Memory B cell (primary cell): ENCODE measurements around the gene MLST8.

ENCODE experiments used
- ATAC-seq: fragments of 150-1000 bp; cut with Tn5 transposase; 2 replicates; pipeline ENCODE4 v1.10.0; 2021; ENCODE audit warnings: low read depth, mild to moderate bottlenecking, moderate library complexity
- DNase-seq, 2 donors: peaks; one replicate each; pipeline ENCODE4 v3.0.0; 2022; ENCODE audit warnings: low spot score in 2 of 2
- H3K27ac Mint-ChIP-seq: one replicate; pipeline ENCODE4 v1.8.0; 2022; ENCODE audit warnings: mild to moderate bottlenecking, moderate library complexity, mixed read lengths
- H3K27me3 Mint-ChIP-seq: one replicate; pipeline ENCODE4 v1.8.0; 2022; ENCODE audit warnings: mixed read lengths
- H3K36me3 Mint-ChIP-seq: one replicate; pipeline ENCODE4 v1.8.0; 2022; ENCODE audit warnings: mild to moderate bottlenecking, mixed read lengths
- H3K4me1 Mint-ChIP-seq: one replicate; pipeline ENCODE4 v1.8.0; 2022; ENCODE audit warnings: mixed read lengths
- H3K4me3 Mint-ChIP-seq: one replicate; pipeline ENCODE4 v1.8.0; 2022; ENCODE audit warnings: mild to moderate bottlenecking, moderate library complexity, mixed read lengths
- H3K9me3 Mint-ChIP-seq: one replicate; pipeline ENCODE4 v1.8.0; 2022; ENCODE audit warnings: mixed read lengths

Gene MLST8

GRCh38 chr16:2166263-2167067 is 38.8 kb upstream of the MLST8 start:
- Mint-ChIP-seq H3K4me3 (no peak overlapping the region), H3K27me3 (no peaks in the 10 kb centered on the region), H3K36me3 (peaks cover 8% of the 10 kb centered on the region), H3K4me1 (peaks cover 6% of the 10 kb centered on the region), H3K27ac (no peak overlapping the region), H3K9me3 (no peaks in the 10 kb centered on the region)
- no peak for DNase-seq
- ATAC-seq, result no peak

GRCh38 chr16:2167068-2167638 is 38.1 kb upstream of the MLST8 start:
- H3K36me3 Mint-ChIP-seq, result peaks cover 8% of the 10 kb centered on the region
- no peak overlapping the region for H3K27ac Mint-ChIP-seq
- H3K27me3 Mint-ChIP-seq, result no peaks in the 10 kb centered on the region
- H3K9me3 Mint-ChIP-seq, result no peaks in the 10 kb centered on the region
- ATAC-seq (no peak), DNase-seq (no peak)
- no peak overlapping the region for H3K4me3 Mint-ChIP-seq
- peaks cover 2% of the 10 kb centered on the region for H3K4me1 Mint-ChIP-seq

GRCh38 chr16:2170080-2170479 is 35.2 kb upstream of the MLST8 start:
- DNase-seq, result no peak
- Mint-ChIP-seq H3K9me3 (no peaks in the 10 kb centered on the region), H3K36me3 (peaks cover 18% of the 10 kb centered on the region), H3K27me3 (no peaks in the 10 kb centered on the region), H3K4me1 (no peaks in the 10 kb centered on the region), H3K4me3 (no peak overlapping the region), H3K27ac (no peak overlapping the region)
- ATAC-seq, result no peak

- ATAC-seq, result no peak
- Mint-ChIP-seq H3K4me1 (no peaks in the 10 kb centered on the region), H3K27ac (no peak overlapping the region), H3K36me3 (peaks cover 18% of the 10 kb centered on the region), H3K4me3 (no peak overlapping the region), H3K9me3 (no peaks in the 10 kb centered on the region), H3K27me3 (no peaks in the 10 kb centered on the region)
- DNase-seq, result no peak
Observed at GRCh38 chr16:2170587-2171435, 34.4 kb upstream of the MLST8 start.

- H3K4me3 Mint-ChIP-seq, result no peak overlapping the region
- H3K27ac Mint-ChIP-seq, result no peak overlapping the region
- H3K36me3 Mint-ChIP-seq, result peaks cover 14% of the 10 kb centered on the region
- H3K4me1 Mint-ChIP-seq, result no peaks in the 10 kb centered on the region
- H3K27me3 Mint-ChIP-seq, result no peaks in the 10 kb centered on the region
- DNase-seq (no peak), ATAC-seq (no peak)
- H3K9me3 Mint-ChIP-seq, result no peaks in the 10 kb centered on the region
Observed at GRCh38 chr16:2171601-2172178, 33.6 kb upstream of the MLST8 start.

- H3K36me3 Mint-ChIP-seq, result peaks cover 14% of the 10 kb centered on the region
- no peak for ATAC-seq
- DNase-seq, result no peak
- no peak overlapping the region for H3K4me3 Mint-ChIP-seq
- H3K9me3 Mint-ChIP-seq, result no peaks in the 10 kb centered on the region
- H3K27me3 Mint-ChIP-seq, result no peaks in the 10 kb centered on the region
- H3K4me1 Mint-ChIP-seq, result no peaks in the 10 kb centered on the region
- H3K27ac Mint-ChIP-seq, result no peak overlapping the region
Observed at GRCh38 chr16:2172688-2173335, 32.4 kb upstream of the MLST8 start.

GRCh38 chr16:2173366-2173765 is 31.9 kb upstream of the MLST8 start:
- H3K4me1 Mint-ChIP-seq, result no peaks in the 10 kb centered on the region
- H3K27me3 Mint-ChIP-seq, result no peaks in the 10 kb centered on the region
- ATAC-seq (no peak), DNase-seq (no peak)
- no peak overlapping the region for H3K27ac Mint-ChIP-seq
- H3K36me3 Mint-ChIP-seq, result peaks cover 11% of the 10 kb centered on the region
- no peak overlapping the region for H3K4me3 Mint-ChIP-seq
- H3K9me3 Mint-ChIP-seq, result no peaks in the 10 kb centered on the region

GRCh38 chr16:2173916-2174315 is 31.3 kb upstream of the MLST8 start:
- Mint-ChIP-seq H3K27ac (no peak overlapping the region), H3K4me3 (no peak overlapping the region), H3K27me3 (no peaks in the 10 kb centered on the region), H3K36me3 (peaks cover 11% of the 10 kb centered on the region), H3K4me1 (no peaks in the 10 kb centered on the region), H3K9me3 (no peaks in the 10 kb centered on the region)
- DNase-seq (no peak), ATAC-seq (no peak)

GRCh38 chr16:2174396-2175131 is 30.7 kb upstream of the MLST8 start:
- peaks cover 11% of the 10 kb centered on the region for H3K36me3 Mint-ChIP-seq
- no peaks in the 10 kb centered on the region for H3K9me3 Mint-ChIP-seq
- H3K27me3 Mint-ChIP-seq, result no peaks in the 10 kb centered on the region
- no peaks in the 10 kb centered on the region for H3K4me1 Mint-ChIP-seq
- no peak overlapping the region for H3K27ac Mint-ChIP-seq
- ATAC-seq, result no peak
- no peak for DNase-seq
- no peak overlapping the region for H3K4me3 Mint-ChIP-seq

GRCh38 chr16:2175454-2175853 is 29.8 kb upstream of the MLST8 start:
- Mint-ChIP-seq H3K27ac (no peak overlapping the region), H3K4me1 (no peaks in the 10 kb centered on the region), H3K9me3 (no peaks in the 10 kb centered on the region), H3K36me3 (peaks cover 11% of the 10 kb centered on the region), H3K27me3 (no peaks in the 10 kb centered on the region), H3K4me3 (no peak overlapping the region)
- no peak for ATAC-seq
- DNase-seq, result no peak

- no peak for ATAC-seq
- no peak for DNase-seq
- no peaks in the 10 kb centered on the region for H3K9me3 Mint-ChIP-seq
- peaks cover 11% of the 10 kb centered on the region for H3K36me3 Mint-ChIP-seq
- no peaks in the 10 kb centered on the region for H3K27me3 Mint-ChIP-seq
- H3K4me1 Mint-ChIP-seq, result no peaks in the 10 kb centered on the region
- no peak overlapping the region for H3K4me3 Mint-ChIP-seq
- H3K27ac Mint-ChIP-seq, result no peak overlapping the region
Observed at GRCh38 chr16:2176047-2176446, 29.2 kb upstream of the MLST8 start.

GRCh38 chr16:2177101-2177500 is 28.2 kb upstream of the MLST8 start:
- Mint-ChIP-seq H3K4me3 (no peak overlapping the region), H3K27ac (no peak overlapping the region), H3K9me3 (no peaks in the 10 kb centered on the region), H3K36me3 (peaks cover 11% of the 10 kb centered on the region), H3K4me1 (no peaks in the 10 kb centered on the region), H3K27me3 (no peaks in the 10 kb centered on the region)
- ATAC-seq, result no peak
- DNase-seq, result no peak

- Mint-ChIP-seq H3K27me3 (no peaks in the 10 kb centered on the region), H3K27ac (no peak overlapping the region), H3K4me3 (no peak overlapping the region), H3K36me3 (peaks cover 11% of the 10 kb centered on the region), H3K4me1 (no peaks in the 10 kb centered on the region), H3K9me3 (no peaks in the 10 kb centered on the region)
- DNase-seq, result no peak
- ATAC-seq, result no peak
Observed at GRCh38 chr16:2177561-2177960, 27.7 kb upstream of the MLST8 start.
